Renal pelvis (tissue), 4 donors: ENCODE measurements around the gene ADAP1. TPM values are rescaled to one million over a fixed set of nuclear protein-coding genes. Genes with fewer than 3 reads are reported as not detected.
"Not testable (repeated sequence)": the region's sequence is repeated elsewhere in the genome, so short reads cannot be mapped to it uniquely, and the experiment has no call there.

Experiments used
- DNase-seq: peaks from one replicate; pipeline ENCODE4 v3.0.0-alpha.2; 2013
- polyA plus RNA-seq, 3 donors: library from polyadenylated mRNA; unstranded; fragments of 120-200 nt; gene quantifications; one replicate each; pipeline ENCODE4 v1.2.1, GENCODE V29; 2013; ENCODE audit not compliant: insufficient read length in 3 of 3

The ADAP1 gene
- polyA plus RNA-seq, 3 donors, result 13.6 to 22.9 (median 17.3) TPM

DNA sequence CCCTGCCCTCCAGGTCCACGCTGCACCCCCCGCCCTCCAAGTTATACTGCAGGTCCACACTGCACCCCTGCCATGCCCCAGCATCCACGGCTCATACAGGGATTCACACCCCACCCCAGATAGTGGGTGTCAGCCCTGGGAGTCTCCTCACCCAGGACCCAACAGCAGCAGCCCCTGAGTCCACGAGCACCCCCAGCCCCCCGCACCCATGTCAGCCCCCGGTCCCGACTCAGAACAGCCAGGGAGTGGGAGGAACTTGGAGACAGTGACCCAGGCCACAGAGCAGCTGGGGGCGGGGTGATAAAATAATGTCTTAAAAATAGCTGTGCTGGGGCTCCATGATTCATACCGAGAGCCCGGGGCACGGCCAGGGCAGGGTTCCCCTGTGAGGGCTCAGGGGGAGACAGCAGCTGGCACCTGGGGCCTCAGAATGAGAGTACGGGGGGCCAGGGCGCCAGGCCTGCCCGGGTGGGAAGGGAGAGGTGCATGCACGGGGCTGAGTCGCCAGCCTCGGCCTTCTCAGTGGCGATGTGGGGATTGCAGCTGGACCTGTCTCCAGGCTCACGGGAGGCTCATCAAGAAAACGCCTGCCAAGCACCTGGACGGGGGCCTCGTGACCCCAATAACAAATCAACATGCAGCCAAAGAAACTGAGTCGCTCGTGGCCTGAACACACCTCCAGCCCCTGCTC is 29.8 kb downstream of the ADAP1 start:
- no peak for DNase-seq

GRCh38 chr7:924042-924441 is 30.4 kb downstream of the ADAP1 start:
- DNase-seq, result not testable (repeated sequence)

- peak; percentile 67 for DNase-seq
Observed at GRCh38 chr7:923108-924041, 31.1 kb downstream of the ADAP1 start.

DNA sequence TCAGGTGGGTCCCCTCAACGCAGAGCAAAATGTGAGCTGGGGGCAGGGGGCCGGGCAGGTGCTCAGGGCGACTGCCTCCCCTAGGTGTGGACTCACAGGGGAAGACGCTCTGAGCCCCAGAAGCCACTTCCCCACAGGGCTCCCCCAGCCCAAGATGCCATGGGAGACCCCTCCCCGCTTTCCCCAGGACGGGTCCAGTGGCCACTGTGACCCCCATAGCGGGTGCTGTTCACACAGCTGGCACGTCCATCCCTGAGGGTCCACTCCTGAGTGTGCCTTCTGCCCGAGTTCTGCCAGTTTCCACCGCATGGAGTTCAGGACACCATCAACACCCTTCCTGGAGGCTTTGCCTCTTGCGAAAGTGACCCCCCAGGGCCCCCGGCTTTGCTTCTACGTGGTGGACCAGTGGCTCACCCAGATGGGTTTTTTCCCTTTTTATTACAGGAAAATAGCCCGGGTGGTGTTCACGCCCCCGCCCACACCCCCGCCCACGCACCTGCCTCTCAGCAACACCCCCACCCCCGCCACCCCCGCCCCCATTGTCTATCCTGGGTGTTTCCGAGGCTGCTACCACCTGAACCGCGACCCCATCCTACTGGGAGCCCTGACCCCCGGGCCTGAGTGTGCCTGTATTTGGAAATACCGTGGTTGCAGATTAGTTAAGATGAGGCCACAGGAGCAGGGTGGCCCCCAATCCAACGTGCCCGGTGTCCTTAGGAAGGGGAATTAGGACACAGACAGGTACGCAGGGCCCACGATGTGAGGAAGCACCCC is 32.0 kb downstream of the ADAP1 start:
- DNase-seq, result no peak

- no peak for DNase-seq
Observed at GRCh38 chr7:921581-922333, 32.7 kb downstream of the ADAP1 start.

GRCh38 chr7:921071-921461 is 33.4 kb downstream of the ADAP1 start:
- no peak for DNase-seq

DNA sequence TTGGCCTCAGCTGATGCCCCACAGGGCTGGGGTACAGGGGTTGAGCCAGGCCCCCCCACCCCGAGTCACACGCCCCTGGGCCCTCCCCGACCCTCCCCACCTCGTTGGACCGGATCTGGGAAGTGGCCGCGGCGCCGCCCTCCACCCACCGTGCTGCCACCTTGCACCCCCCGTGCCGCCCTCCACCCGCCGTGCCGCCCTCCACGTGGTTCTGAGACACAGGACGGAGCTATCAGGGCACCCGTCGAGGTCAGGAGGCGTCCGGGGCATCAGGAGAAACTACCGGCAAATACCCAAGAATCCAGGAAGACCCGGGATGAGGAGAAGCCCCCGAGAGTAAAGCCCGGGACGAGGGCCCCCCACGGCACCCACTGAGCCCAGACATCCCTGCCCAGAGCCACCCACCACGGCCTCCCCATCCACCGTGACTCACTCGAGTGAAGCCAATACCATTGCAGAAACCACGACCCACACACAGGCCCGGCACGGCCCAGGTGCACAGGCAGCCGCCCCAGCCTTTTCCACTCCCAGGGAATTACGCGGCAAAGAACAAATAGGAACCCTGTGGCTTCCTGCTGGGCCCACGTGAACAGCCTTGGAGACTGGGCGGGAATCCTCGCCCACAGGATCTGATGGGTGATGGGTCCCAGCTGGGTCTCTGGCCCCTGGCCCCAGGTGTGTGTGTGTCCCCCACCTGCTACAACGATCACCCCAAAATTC is 34.0 kb downstream of the ADAP1 start:
- DNase-seq, result no peak

- DNase-seq, result no peak
Observed at GRCh38 chr7:919924-920341, 34.5 kb downstream of the ADAP1 start.

DNA sequence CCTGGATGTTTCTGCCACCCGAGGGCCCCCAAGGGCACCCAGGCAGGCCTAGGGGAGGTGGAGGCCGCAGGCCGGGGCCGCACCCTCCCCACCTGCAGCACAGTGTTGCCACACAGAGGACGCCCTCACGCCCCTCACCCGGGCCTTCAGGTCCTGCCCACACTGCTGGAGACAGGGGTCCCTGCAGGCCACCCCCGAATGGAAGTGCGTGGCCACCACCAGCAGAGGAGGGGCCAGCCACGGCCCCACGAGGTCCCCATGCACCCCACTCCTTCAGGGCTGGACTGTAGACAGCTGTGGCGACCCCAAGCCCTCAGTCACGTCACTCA is 35.4 kb downstream of the ADAP1 start:
- no peak for DNase-seq

- no peak for DNase-seq
Observed at GRCh38 chr7:918441-919113, 35.9 kb downstream of the ADAP1 start.

DNA sequence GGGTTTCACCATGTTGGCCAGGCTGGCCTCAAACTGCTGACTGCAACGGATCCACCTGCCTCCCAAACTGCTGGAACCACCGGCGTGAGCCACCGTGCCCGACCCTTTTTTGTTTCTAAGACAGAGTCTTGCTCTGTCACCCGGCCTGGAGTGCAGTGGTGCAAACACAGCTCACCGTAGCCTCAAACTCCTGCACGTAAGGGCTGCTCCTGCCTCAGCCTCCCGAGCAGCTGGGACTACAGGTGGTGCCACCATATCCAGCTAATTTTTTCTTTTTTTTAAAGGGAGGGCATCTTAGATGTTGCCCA is 36.4 kb downstream of the ADAP1 start:
- DNase-seq, result no peak

DNA sequence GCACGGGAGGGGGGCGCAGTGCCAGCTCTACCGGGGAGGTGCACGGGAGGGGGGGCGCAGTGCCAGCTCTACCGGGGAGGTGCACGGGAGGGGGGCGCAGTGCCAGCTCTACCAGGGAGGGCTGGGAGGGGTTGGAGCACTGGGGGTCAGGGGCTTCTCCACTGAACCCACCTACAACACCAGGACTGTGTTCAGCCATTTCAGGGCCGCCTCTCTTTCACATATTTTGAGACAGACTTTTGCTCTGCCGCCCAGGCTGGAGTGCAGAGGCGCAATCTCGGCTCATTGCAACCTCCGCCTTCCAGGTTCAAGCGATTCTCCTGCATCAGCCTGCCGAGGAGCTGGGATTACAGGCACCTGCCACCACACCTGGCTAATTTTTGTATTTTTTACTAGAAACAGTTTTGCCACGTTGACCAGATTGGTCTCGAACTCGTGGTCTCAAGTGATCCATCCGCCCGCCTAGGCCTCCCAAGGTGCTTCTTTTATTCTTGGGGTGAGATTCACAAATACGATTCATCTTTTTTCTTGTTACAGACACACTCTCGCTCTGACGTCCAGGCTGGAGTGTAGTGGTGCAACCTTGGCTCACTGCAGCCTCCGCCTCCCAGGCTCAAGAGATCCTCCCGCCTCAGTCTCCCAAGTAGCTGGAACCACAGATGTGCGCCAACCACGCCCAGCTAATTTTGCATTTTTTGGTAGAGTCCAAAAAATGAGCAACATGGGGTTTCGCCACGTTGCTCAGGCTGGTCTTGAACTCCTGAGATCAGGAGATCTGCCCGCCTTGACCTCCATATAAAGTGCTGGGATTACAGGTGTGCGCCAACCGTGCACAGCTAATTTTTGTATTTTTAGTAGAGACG is 37.0 kb downstream of the ADAP1 start:
- DNase-seq, result no peak

DNA sequence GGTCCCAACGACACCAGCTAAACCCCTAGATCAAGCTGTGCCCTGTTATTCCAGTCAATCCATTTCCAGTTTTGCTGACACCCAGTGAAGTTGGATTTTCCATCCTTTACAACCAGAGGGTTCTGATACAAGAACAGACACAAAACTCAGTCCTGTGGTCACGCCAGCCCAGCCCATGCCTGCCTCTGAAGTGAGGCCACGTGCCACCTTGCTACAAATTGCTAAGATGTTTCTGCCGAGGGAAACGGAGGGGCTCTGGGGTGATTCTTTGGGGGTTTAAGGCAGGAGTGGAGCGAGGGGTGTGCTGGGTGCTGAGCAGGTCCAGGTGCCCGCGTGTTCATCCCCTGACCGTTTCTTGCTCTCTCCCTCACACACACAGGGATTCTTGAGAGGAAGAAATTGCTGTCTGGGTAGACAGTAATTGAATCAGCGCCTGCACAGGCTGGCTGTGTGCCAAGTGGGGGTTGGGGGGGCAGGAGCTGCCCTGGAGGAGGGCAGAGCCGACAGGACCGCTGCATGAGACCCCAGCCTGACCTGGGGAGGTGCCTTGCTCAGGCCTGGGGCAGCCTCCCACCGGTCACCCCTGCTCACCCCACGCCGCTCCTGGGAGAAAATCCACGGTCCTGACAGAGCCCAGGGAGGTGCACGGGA is 38.1 kb downstream of the ADAP1 start:
- no peak for DNase-seq

DNA sequence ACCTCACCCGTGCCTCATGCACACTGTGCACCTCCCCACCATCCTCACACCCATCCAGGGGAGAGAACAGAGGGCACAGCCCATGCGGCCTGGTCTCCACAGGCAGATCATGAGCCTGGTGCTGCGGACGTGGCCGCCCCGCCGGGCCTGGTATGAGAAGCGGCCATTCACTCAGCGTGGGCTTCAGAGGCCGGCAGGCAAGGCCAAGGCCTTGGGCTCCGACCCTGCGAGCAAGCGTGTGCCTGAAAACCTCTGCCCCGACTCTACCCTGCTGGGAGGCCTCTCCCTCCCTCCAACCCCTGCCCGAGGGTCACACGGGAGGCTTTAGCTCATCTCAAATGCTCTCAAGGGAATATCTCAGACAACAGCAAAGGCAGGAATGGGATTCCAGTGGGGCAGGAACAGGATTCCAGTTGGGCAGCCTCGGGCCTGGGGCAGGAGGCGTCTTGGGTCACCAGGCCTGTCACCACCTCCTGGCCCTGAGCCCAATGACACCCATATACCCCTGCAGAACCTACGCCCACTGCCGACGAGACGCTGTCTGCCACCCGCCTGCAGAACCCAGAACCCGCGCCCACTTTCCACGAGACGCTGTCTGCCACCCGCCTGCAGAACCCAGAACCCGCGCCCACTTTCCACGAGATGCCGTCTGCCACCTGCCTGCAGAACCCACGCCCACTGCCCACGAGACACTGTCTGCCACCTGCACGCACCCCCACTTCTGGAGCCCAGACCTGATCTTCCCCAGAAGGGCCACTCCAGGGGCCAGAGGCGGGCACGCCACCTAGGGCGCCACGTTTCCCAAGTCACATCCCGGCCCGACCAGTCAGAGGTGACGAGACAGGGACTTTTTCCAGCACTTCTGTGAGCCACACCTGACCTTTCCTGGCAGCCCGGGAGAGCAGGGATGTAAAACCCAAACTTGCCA is 38.9 kb downstream of the ADAP1 start:
- no peak for DNase-seq

DNA sequence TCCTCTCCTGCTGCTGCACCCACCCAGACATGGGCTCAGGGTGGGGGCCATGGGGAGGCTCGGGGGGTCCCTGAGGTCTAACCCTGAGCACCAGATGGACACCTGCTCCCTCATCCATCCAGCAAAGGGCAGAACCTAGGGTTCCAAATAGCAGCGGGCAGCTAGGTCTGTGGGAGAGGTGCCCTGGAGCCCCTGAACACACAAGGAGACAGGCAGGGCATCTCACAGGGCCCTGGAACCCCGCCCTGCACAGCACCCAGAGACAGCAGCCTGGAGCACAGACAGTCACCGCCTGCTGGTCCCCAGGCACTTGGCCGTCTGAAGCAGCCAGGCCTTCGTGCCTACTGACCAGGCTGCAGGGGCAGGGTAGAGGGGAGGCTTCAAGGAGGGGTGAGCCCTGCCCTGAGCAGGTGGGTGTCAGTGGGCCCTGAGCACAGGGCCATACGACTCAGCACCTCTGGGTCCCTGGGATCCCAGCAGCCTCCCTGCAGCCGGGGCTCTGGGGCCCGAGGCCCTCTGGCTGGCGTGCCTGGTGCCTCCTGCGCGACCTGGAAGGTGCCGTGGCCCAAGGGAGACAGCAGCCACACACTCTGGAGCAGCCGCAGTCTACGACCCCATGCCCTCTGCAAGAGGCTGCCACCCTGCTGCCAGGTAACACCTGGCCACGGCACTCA is 39.8 kb downstream of the ADAP1 start:
- DNase-seq, result no peak

GRCh38 chr7:913736-914520 is 40.6 kb downstream of the ADAP1 start:
- DNase-seq, result no peak
